H9 (cell line): ENCODE results near the gene ODF4. TPM values are rescaled to one million over a fixed set of nuclear protein-coding genes. Genes with fewer than 3 reads are reported as not detected.
A peak's percentile ranks its signal among the peaks of the same experiment; 100 is the strongest.

Source experiments
- DNase-seq: peaks from one replicate; pipeline ENCODE4 v3.0.0-alpha.2; 2017
- H2AFZ ChIP-seq: one replicate; pipeline ENCODE4 v1.6.1; 2013; ENCODE audit warnings: mild to moderate bottlenecking, low read length, control low read depth, moderate library complexity
- H2AK5ac ChIP-seq: 2 replicates; pipeline ENCODE4 v1.6.1; 2013; ENCODE audit warnings: low read length, control low read depth, mixed read lengths; ENCODE audit not compliant: insufficient read length
- H2BK120ac ChIP-seq: one replicate; pipeline ENCODE4 v1.6.1; 2013; ENCODE audit warnings: low read depth, mild to moderate bottlenecking, low read length, control low read depth, inconsistent platforms; ENCODE audit not compliant: poor library complexity, severe bottlenecking
- H2BK12ac ChIP-seq: 2 replicates; pipeline ENCODE4 v1.6.1; 2013; ENCODE audit warnings: low read length, control low read depth, mixed read lengths, low read depth; ENCODE audit not compliant: insufficient read length
- H2BK15ac ChIP-seq: 2 replicates; pipeline ENCODE4 v1.6.1; 2013; ENCODE audit warnings: low read depth, low read length, control low read depth
- H2BK20ac ChIP-seq: one replicate; pipeline ENCODE4 v1.6.1; 2013; ENCODE audit warnings: low read depth, mild to moderate bottlenecking, low read length, control low read depth, inconsistent platforms; ENCODE audit not compliant: poor library complexity, severe bottlenecking
- H2BK5ac ChIP-seq: 2 replicates; pipeline ENCODE4 v1.6.1; 2013; ENCODE audit warnings: low read length, control low read depth, mixed read lengths; ENCODE audit not compliant: insufficient read length
- H3K14ac ChIP-seq: 2 replicates; pipeline ENCODE4 v1.6.1; 2013; ENCODE audit warnings: low read length, control low read depth; ENCODE audit not compliant: insufficient read depth
- H3K18ac ChIP-seq: 2 replicates; pipeline ENCODE4 v1.6.1; 2013; ENCODE audit warnings: low read depth, mild to moderate bottlenecking, mixed read lengths, low read length, control low read depth; ENCODE audit not compliant: insufficient read length
- H3K23ac ChIP-seq: 2 replicates; pipeline ENCODE4 v1.6.1; 2013; ENCODE audit warnings: low read length, control low read depth, mixed read lengths, low read depth; ENCODE audit not compliant: insufficient read length
- H3K23me2 ChIP-seq: 2 replicates; pipeline ENCODE4 v1.6.1; 2013; ENCODE audit warnings: low read depth, mild to moderate bottlenecking, mixed read lengths, low read length, control low read depth; ENCODE audit not compliant: insufficient read length, poor library complexity, severe bottlenecking
- H3K27ac ChIP-seq: 2 replicates; pipeline ENCODE4 v1.5.1; 2013; ENCODE audit warnings: low read length, control low read depth, mixed read lengths, low read depth; ENCODE audit not compliant: insufficient read length
- H3K27me3 ChIP-seq: 2 replicates; pipeline ENCODE4 v1.6.1; 2013; ENCODE audit warnings: low read length, control low read depth, inconsistent platforms; ENCODE audit not compliant: insufficient read depth
- H3K4ac ChIP-seq: 2 replicates; pipeline ENCODE4 v1.6.1; 2013; ENCODE audit warnings: low read depth, mild to moderate bottlenecking, control low read depth, inconsistent platforms, low read length, moderate library complexity
- H3K4me1 ChIP-seq: 2 replicates; pipeline ENCODE4 v1.6.1; 2013; ENCODE audit warnings: low read length, control low read depth, inconsistent platforms; ENCODE audit not compliant: insufficient read depth
- H3K4me2 ChIP-seq: 2 replicates; pipeline ENCODE4 v1.6.1; 2013; ENCODE audit warnings: low read length, control low read depth, mixed read lengths; ENCODE audit not compliant: insufficient read length, insufficient read depth
- H3K56ac ChIP-seq: 2 replicates; pipeline ENCODE4 v1.6.1; 2013; ENCODE audit warnings: low read depth, mild to moderate bottlenecking, mixed read lengths, low read length, control low read depth; ENCODE audit not compliant: insufficient read length
- H3K79me1 ChIP-seq: 2 replicates; pipeline ENCODE4 v1.6.1; 2013; ENCODE audit warnings: low read depth, mild to moderate bottlenecking, moderate library complexity, low read length, control low read depth, inconsistent platforms; ENCODE audit not compliant: insufficient read depth, poor library complexity, severe bottlenecking
- H3K79me2 ChIP-seq: 2 replicates; pipeline ENCODE4 v1.6.1; 2013; ENCODE audit warnings: low read length, control low read depth, inconsistent platforms; ENCODE audit not compliant: insufficient read depth
- H3K9ac ChIP-seq: 2 replicates; pipeline ENCODE4 v1.6.1; 2013; ENCODE audit warnings: low read length, control low read depth, mixed read lengths; ENCODE audit not compliant: insufficient read length; ENCODE audit errors: extremely low read depth
- H3K9me3 ChIP-seq: one replicate; pipeline ENCODE4 v1.6.1; 2013; ENCODE audit warnings: low read depth, low read length, inconsistent platforms; ENCODE audit not compliant: control insufficient read depth
- H3T11ph ChIP-seq: one replicate; pipeline ENCODE4 v1.6.1; 2013; ENCODE audit warnings: mild to moderate bottlenecking, low read length, control low read depth, inconsistent platforms
- H4K20me1 ChIP-seq: one replicate; pipeline ENCODE4 v1.6.1; 2013; ENCODE audit not compliant: control insufficient read depth, insufficient read length, insufficient read depth
- H4K5ac ChIP-seq: 2 replicates; pipeline ENCODE4 v1.6.1; 2013; ENCODE audit warnings: low read depth, mild to moderate bottlenecking, mixed read lengths, low read length, control low read depth; ENCODE audit not compliant: insufficient read length
- H4K8ac ChIP-seq: replicated peaks from 2 replicates; pipeline ENCODE4 v1.6.1; 2013; ENCODE audit warnings: low read length, control low read depth, mixed read lengths, low read depth; ENCODE audit not compliant: insufficient read length
- H4K91ac ChIP-seq: 2 replicates; pipeline ENCODE4 v1.6.1; 2013; ENCODE audit warnings: low read depth, mild to moderate bottlenecking, moderate library complexity, mixed read lengths, low read length, control low read depth; ENCODE audit not compliant: insufficient read length
- H3K27ac Mint-ChIP-seq, 3 experiments: 2 replicates in 2 of 3; 3 replicates in 1 of 3; pipeline ENCODE4 v1.8.0; 2020 to 2021; ENCODE audit warnings: mixed read lengths in 3 of 3, mild to moderate bottlenecking in 1 of 3, moderate library complexity in 1 of 3
- H3K27me3 Mint-ChIP-seq: 2 replicates; pipeline ENCODE4 v1.8.0; 2021; ENCODE audit warnings: low read depth, mild to moderate bottlenecking, moderate library complexity, mixed read lengths
- H3K36me3 Mint-ChIP-seq, 3 experiments: 2 replicates in 2 of 3; 3 replicates in 1 of 3; pipeline ENCODE4 v1.8.0; 2020 to 2021; ENCODE audit warnings: low read depth in 3 of 3, mixed read lengths in 3 of 3; ENCODE audit not compliant: insufficient read depth in 1 of 3
- H3K4me1 Mint-ChIP-seq, 2 experiments: 2 replicates each; pipeline ENCODE4 v1.8.0; 2020; ENCODE audit warnings: mixed read lengths in 2 of 2
- H3K4me3 Mint-ChIP-seq, 2 experiments: 2 replicates in 1 of 2; 3 replicates in 1 of 2; pipeline ENCODE4 v1.8.0; 2020 to 2021; ENCODE audit warnings: mild to moderate bottlenecking in 2 of 2, mixed read lengths in 2 of 2, moderate library complexity in 1 of 2
- H3K9me3 Mint-ChIP-seq, 2 experiments: 2 replicates in 1 of 2; 3 replicates in 1 of 2; pipeline ENCODE4 v1.8.0; 2020; ENCODE audit warnings: mild to moderate bottlenecking in 2 of 2, mixed read lengths in 2 of 2, moderate library complexity in 1 of 2
- CTCF ChIP-seq: fragments of 200-600 bp; sonication (generic); conservative IDR thresholded peaks from 3 replicates; pipeline ENCODE4 v1.8.0; 2021; ENCODE audit warnings: antibody characterized with exemption, mild to moderate bottlenecking
- WGBS: extraction: QIAGEN DNeasy Blood & Tissue Kit; methylation state at CpG from one replicate; pipeline ENCODE4 v1.1.7; 2013; ENCODE audit warnings: missing lambda C conversion rate, low lambda C conversion rate, mixed read lengths; ENCODE audit not compliant: insufficient read length; ENCODE audit errors: extremely low coverage; 5-methylcytosine and 5-hydroxymethylcytosine counted together
- total RNA-seq: library from RNA; stranded (reverse); gene quantifications from 2 replicates; pipeline ENCODE4 v1.2.1, GENCODE V29; 2021

Gene ODF4
- total RNA-seq, 1 experiment from 2014 or later: not detected

- no peak for DNase-seq
- H3K4ac ChIP-seq: no peak overlapping the region
- H3K18ac ChIP-seq: no peak overlapping the region
- WGBS: no CpG with 5 or more reads among the region's 5 CpGs
- no peak overlapping the region for H3T11ph ChIP-seq
- no peaks in the 10 kb centered on the region for H3K9me3 ChIP-seq
- no peak overlapping the region for H3K14ac ChIP-seq
- no peak overlapping the region for H3K56ac ChIP-seq
- H3K23me2 ChIP-seq: no peaks in the 10 kb centered on the region
- H2BK15ac ChIP-seq: no peak overlapping the region
- Mint-ChIP-seq H3K9me3 (no peaks in the 10 kb centered on the region), H3K4me1 (peaks cover 19 to 24% of the 10 kb centered on the region in 2 experiments), H3K36me3 (no peaks in the 10 kb centered on the region; a peak in 1 of 7 replicates), H3K27ac (peak overlapping the region in 2 of 3 experiments; percentile 14 to 91; a peak in 2 of 7 replicates), H3K4me3 (0 out of 5 replicates have a peak overlapping the region, but pooled peaks of 1 of the 2 experiments have one; percentile 3), H3K27me3 (peaks cover 2% of the 10 kb centered on the region; the same call in 1 of the 2 replicates)
- H3K27ac ChIP-seq: no peak overlapping the region
- H4K20me1 ChIP-seq: no peaks in the 10 kb centered on the region
- no peak overlapping the region for H4K8ac ChIP-seq
- H3K79me1 ChIP-seq: no peaks in the 10 kb centered on the region
- no peak overlapping the region for H2AK5ac ChIP-seq
- H4K5ac ChIP-seq: no peak overlapping the region
- H3K9ac ChIP-seq: no peak overlapping the region
- no peak overlapping the region for H2BK120ac ChIP-seq
- no peaks in the 10 kb centered on the region for H3K79me2 ChIP-seq
- no peak overlapping the region for H2BK20ac ChIP-seq
- no peaks in the 10 kb centered on the region for H3K27me3 ChIP-seq
- peak overlapping the region; percentile 25 for H2AFZ ChIP-seq
- H2BK5ac ChIP-seq: no peak overlapping the region
- no peaks in the 10 kb centered on the region; the same call in 1 of the 2 replicates for H3K4me1 ChIP-seq
- no peak overlapping the region for H3K4me2 ChIP-seq
- TF ChIP-seq CTCF: no peak
- H4K91ac ChIP-seq: no peak overlapping the region
- no peak overlapping the region for H3K23ac ChIP-seq
- H2BK12ac ChIP-seq: no peak overlapping the region
Observed at GRCh38 chr17:8338753-8339140, 893 bp upstream of the ODF4 start.
